ENCODE data around the gene SATL1.

Gene SATL1

DNA sequence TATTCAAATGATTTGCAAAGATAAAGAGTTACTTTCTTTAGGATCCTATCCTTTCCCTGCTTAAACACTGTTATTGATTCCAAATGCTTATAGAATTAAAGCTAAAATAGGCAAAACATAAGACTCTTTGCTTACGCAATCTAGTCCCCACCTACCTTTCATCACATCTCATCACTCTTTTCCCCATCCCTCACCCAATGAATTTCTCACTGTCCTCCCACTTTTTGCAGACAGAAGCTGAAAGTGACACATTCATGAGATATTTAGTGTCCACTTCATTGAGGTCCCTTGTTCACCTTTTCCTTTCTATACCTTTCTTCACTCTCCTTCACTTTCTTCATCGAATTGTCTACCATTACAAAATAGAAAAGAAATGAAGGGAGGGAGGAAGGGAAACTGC is 424 bp downstream of the SATL1 start:
- H3K4me1 ChIP-seq (ENCODE audit: low read length) = no peaks in the 10 kb centered on the region
- no peak overlapping the region for H2AFZ ChIP-seq (ENCODE audit: low read depth, low read length)
- H3K9me3 ChIP-seq (ENCODE audit: insufficient read depth, low read length) = no peaks in the 10 kb centered on the region
- H4K20me1 ChIP-seq (ENCODE audit: insufficient read depth, low read length) = no peaks in the 10 kb centered on the region
- TF ChIP-seq EZH2phosphoT487 (IDR thresholded peaks at IDR 0.05; ENCODE audit: low read depth) = no peak
- no peak for TF ChIP-seq CTCF (IDR thresholded peaks at IDR 0.05; ENCODE audit: low read depth, low read length)
- H3K79me2 ChIP-seq (ENCODE audit: low read length) = no peaks in the 10 kb centered on the region
- H3K4me2 ChIP-seq (ENCODE audit: low read length) = no peak overlapping the region
- no peaks in the 10 kb centered on the region for H3K27me3 ChIP-seq (ENCODE audit: low read depth, low read length)
- H3K36me3 ChIP-seq (replicated peaks; ENCODE audit: low read depth, low read length) = no peaks in the 10 kb centered on the region
- no peak overlapping the region for H3K27ac ChIP-seq (ENCODE audit: low read length)
- no peak overlapping the region for H3K9ac ChIP-seq (ENCODE audit: low read length)
- no peak overlapping the region for H3K4me3 ChIP-seq (ENCODE audit: low read length)

- TF ChIP-seq CTCF (IDR thresholded peaks at IDR 0.05; ENCODE audit: low read depth, low read length) (no peak), EZH2phosphoT487 (IDR thresholded peaks at IDR 0.05; ENCODE audit: low read depth) (no peak)
- H3K4me3 ChIP-seq (ENCODE audit: low read length) = no peak overlapping the region
- no peaks in the 10 kb centered on the region for H3K79me2 ChIP-seq (ENCODE audit: low read length)
- no peak overlapping the region for H2AFZ ChIP-seq (ENCODE audit: low read depth, low read length)
- H3K9me3 ChIP-seq (ENCODE audit: insufficient read depth, low read length) = no peaks in the 10 kb centered on the region
- H3K27ac ChIP-seq (ENCODE audit: low read length) = no peak overlapping the region
- no peak overlapping the region for H3K4me2 ChIP-seq (ENCODE audit: low read length)
- no peaks in the 10 kb centered on the region for H3K27me3 ChIP-seq (ENCODE audit: low read depth, low read length)
- H3K4me1 ChIP-seq (ENCODE audit: low read length) = no peaks in the 10 kb centered on the region
- no peak overlapping the region for H3K9ac ChIP-seq (ENCODE audit: low read length)
- no peaks in the 10 kb centered on the region for H3K36me3 ChIP-seq (replicated peaks; ENCODE audit: low read depth, low read length)
- no peaks in the 10 kb centered on the region for H4K20me1 ChIP-seq (ENCODE audit: insufficient read depth, low read length)
Measured at GRCh38 chrX:85223359-85223758, 20.2 kb downstream of the SATL1 start.

- Histone ChIP-seq H2AFZ (ENCODE audit: low read depth, low read length) (0 out of 2 replicates have a peak overlapping the region, but pooled peaks have one; percentile 65), H3K36me3 (replicated peaks; ENCODE audit: low read depth, low read length) (no peaks in the 10 kb centered on the region), H3K79me2 (ENCODE audit: low read length) (no peaks in the 10 kb centered on the region), H3K9ac (ENCODE audit: low read length) (no peak overlapping the region), H3K27ac (ENCODE audit: low read length) (no peak overlapping the region), H3K4me2 (ENCODE audit: low read length) (no peak overlapping the region), H3K4me3 (ENCODE audit: low read length) (no peak overlapping the region), H4K20me1 (ENCODE audit: insufficient read depth, low read length) (no peaks in the 10 kb centered on the region), H3K27me3 (ENCODE audit: low read depth, low read length) (no peaks in the 10 kb centered on the region), H3K9me3 (ENCODE audit: insufficient read depth, low read length) (no peaks in the 10 kb centered on the region), H3K4me1 (ENCODE audit: low read length) (no peaks in the 10 kb centered on the region)
- TF ChIP-seq CTCF (IDR thresholded peaks at IDR 0.05; ENCODE audit: low read depth, low read length) (no peak), EZH2phosphoT487 (IDR thresholded peaks at IDR 0.05; ENCODE audit: low read depth) (no peak)
Measured at GRCh38 chrX:85221361-85221760, 22.2 kb downstream of the SATL1 start.

DNA sequence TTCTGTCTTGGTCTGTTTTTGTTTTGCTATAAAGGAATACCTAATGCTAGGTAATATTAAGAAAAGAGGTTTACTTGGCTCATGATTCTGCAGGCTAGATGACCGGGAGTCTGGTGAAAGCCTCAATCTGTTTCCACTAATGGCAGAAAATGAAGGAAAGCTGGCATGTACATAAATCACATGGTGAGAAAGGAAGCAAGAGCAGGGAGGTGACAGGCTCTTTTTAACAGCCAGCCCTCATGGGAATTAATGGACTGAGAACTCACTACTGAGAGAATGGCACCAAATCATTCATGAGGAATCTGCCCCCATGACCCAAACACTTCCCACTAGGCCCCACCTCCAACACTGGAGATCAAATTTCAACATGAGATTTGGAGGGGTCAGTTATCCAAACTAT is 27.6 kb downstream of the SATL1 start:
- H3K9me3 ChIP-seq (ENCODE audit: insufficient read depth, low read length) = no peaks in the 10 kb centered on the region
- no peaks in the 10 kb centered on the region for H3K27me3 ChIP-seq (ENCODE audit: low read depth, low read length)
- TF ChIP-seq CTCF (IDR thresholded peaks at IDR 0.05; ENCODE audit: low read depth, low read length) (no peak), EZH2phosphoT487 (IDR thresholded peaks at IDR 0.05; ENCODE audit: low read depth) (no peak)
- H3K79me2 ChIP-seq (ENCODE audit: low read length) = no peaks in the 10 kb centered on the region
- H3K4me2 ChIP-seq (ENCODE audit: low read length) = no peak overlapping the region
- H4K20me1 ChIP-seq (ENCODE audit: insufficient read depth, low read length) = no peaks in the 10 kb centered on the region
- no peak overlapping the region for H3K27ac ChIP-seq (ENCODE audit: low read length)
- H3K4me1 ChIP-seq (ENCODE audit: low read length) = peaks cover 15% of the 10 kb centered on the region
- H2AFZ ChIP-seq (ENCODE audit: low read depth, low read length) = no peak overlapping the region
- no peaks in the 10 kb centered on the region for H3K36me3 ChIP-seq (replicated peaks; ENCODE audit: low read depth, low read length)
- no peak overlapping the region for H3K9ac ChIP-seq (ENCODE audit: low read length)
- no peak overlapping the region for H3K4me3 ChIP-seq (ENCODE audit: low read length)

All from OCI-LY3 (cell line).